NCI-H524 treated with DMSO at 0.1 percent for 48 hours (cell line): Measurements from ENCODE around the gene DISP3.

Source experiments
- DNase-seq: peaks from one replicate; lab custom pipeline; 2025; lab: John Stamatoyannopoulos, UW

The DISP3 gene

DNA sequence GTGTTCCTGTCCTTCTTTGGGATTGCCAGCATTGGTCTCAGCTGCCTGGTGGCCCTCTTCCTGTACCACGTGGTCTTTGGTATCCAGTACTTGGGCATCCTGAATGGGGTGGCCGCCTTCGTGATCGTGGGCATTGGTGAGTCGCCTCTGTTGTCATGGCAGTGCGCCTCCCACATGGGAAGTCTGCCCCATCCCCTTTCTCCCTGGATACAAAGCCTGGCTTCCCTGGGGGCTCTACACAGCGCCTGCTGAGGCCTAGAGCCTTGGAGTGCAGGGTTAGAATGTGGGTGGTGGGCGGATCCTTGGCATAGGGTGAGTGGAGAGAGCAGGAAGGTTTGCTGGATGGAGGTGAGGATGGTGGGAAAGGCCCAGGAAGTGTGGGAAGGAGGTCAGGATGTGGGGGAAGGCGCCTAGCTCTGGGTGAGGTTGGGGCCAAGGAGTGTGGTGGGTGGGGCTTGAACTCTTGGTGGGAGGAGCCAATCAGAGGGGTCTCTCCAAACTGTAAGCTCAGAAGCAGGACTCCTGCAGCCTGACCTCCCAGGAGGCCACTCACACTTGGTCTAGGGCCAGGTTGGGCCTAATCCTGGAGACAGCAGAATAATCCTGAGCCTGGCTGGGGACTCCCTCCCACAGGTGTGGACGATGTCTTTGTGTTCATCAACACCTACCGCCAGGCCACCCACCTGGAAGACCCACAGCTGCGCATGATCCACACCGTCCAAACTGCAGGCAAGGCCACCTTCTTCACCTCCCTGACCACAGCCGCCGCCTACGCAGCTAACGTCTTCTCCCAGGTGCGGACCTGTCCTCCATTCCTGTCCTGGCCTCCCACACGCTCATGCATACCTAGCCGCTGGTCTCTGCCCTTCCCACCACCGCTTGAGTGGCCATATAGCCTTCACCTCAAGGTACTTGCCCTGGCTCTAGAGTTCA lies 36.7 kb downstream of the DISP3 start:
- DNase-seq = no peak

DNA sequence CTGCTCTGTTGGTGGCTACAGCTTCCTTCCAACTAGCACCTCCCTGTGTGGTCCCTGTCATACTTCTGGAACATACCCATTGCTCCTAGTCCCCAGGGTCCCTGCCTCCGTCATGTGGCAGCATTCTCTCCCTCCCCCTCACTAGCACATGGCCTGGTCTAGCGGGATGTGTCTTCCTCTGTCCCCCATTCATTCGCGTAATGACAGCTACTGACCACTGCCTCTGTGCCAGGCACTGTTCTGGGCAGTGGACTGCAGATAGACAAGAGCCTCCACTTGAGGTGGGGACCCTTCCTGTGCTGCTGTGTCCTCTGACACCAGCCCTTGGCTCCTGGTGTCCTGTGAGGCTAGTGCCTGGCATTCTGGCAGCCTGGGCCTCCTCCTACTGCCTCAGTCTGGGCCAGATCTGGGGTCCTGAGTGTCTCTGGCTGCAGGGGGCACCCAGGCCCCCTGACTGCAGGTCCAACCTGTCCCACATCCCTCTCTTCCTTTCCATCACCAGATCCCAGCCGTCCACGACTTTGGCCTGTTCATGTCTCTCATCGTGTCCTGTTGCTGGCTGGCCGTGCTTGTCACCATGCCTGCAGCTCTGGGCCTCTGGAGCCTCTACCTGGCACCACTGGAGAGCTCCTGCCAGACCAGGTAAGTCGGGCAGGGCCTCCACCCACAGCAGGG lies 38.1 kb downstream of the DISP3 start:
- DNase-seq = no peak

DNA sequence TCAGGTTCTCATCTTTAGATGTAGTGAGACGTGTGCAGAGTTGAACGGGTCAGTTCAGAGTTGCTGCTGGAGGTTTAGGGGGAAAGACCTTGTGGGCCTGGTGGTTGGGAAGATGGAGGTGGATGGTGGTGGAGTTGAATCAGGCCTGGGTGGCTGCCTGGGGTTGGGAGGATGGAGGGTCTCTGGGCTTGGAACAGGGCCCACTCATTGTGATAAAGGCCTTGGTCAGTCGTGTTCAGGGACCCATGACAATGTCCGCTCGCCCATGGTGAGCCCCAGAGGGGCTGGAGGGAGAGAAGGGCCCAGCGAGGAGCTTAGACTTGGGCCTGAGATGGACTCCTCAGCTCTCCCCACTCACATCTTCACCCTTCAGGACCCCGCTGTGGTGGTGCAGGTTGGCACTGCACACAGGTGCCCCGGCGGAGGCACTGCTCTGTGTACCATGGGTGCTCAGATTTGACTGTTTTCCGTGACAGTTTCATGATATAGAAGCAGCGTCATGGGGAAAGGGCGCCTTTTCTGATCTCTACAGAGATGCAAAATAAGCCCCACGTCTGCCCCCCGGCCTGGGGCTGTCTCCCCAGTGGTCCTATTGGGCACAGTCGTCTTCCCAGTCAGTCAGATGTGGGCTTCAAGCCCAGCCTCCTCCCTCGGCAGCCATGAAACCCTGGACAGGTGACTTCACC lies 39.2 kb downstream of the DISP3 start:
- DNase-seq = no peak

DNA sequence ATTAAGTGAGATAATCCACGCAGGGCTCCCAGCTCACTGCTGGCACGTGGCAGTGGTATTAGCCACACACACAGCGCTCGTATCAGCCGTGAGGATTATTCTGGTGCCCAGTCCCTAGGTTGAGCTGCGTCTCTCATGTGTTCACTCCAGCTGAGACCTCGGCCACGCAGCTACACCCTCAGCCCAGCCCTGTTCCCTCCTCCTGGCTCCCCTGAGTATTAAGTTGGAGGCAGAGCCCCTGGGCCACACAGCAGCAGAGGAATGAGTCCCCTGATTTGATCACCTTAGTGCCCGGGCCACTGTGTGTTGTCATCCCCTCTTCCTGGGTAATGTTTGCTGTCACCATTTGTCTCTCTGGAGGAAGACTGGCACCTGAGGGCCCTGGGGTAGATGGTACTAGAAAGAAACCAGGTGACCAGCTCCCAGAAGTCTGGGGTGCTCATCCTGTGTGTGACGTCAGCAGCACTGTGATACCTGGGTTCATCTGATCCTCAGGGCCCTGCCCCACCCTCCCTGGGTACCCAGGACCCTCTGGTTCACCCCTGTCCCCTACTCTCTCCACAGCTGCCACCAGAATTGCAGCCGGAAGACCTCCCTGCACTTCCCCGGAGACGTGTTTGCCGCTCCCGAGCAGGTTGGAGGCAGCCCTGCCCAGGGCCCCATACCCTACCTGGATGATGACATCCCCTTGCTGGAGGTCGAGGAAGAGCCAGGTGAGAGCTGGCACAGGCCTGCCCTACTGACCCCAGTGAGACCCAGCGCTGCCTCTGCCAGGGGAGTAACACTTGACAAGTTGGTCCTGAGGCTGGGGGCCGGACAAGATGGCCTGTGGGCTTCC lies 40.1 kb downstream of the DISP3 start:
- no peak for DNase-seq

DNA sequence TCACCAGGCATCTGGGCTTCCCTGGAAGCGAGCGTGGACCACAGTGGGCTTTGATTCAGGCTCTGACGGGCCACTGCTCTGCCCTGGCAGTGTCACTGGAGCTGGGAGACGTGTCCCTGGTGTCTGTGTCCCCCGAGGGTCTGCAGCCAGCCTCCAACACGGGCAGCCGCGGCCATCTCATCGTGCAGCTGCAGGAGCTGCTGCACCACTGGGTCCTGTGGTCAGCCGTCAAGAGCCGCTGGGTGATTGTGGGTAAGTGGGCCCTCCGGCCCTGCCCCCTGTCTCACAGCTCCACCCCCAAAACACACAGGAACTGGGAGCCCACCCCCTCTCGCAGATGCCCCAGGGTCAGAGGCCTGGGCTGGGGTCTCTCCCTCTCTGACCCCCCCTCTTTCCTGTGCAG lies 40.7 kb downstream of the DISP3 start:
- DNase-seq = no peak

DNA sequence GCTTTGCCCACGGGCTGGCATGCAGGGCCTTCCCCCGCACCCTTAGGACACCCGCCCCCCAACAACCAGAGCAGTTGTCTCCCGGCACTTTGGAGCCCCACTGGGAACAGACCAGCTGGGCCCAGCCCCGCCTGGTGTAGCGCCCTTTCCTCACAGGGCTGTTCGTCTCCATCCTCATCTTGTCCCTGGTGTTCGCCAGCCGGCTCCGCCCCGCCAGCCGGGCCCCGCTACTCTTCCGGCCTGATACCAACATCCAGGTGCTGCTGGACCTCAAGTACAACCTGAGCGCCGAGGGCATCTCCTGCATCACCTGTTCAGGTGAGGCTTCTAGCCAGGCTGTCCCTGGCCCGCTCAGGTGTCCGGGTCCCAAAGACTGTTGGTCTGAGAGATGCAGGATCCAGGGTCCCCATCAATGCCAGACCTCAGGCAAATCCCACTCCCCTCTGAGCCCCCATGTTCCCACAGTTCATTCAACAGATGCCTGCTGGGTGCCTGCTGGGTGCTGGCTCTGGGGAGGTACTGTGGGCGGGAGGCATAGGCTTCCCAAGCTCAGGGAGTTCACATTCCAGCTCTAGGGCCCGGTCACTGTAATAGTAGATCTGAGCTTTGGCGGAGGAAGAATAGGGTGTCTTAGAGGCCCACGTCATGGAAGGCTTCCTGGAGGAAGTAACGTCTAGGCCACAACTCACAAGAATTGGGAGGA lies 41.7 kb downstream of the DISP3 start:
- DNase-seq = no peak

DNA sequence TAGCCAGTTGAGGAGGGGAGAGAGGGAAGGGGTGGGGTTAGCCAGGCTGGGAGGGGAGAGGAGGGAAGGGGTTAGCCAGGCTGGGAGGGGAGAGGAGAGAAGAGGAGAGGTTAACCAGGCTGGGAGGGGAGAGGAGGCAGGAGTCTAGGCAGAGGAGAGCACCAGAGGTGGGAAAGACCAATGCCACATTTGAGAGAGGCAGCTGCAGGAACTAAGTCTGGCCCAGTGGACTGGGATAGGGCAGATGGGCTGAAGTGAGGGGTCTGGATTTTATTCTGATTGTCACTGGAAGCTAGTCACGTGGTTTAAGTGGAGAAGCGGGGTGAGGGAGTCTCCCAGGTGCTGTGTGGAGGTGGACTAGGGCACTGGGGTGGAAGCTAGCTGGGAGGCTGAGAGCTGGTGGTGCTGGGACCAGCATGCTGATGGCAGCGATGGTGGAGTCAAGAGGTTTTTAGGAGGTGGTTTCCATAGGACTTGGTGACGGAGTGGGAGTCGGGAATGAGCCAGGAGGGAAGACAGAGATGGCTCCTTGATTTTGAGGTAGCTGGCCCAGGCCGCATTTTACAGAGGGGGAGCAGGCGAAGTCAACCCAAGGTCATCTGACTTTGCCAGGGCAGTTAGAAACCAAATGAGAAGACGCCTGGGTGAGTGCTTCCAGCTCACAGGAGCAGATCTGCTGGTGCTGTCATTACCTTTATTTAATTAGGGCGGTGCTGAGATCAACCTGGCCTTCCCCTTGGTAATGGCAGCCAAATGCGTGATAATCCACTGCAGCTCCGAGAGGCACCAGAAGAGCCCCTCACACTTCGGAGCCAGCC lies 42.8 kb downstream of the DISP3 start:
- no peak for DNase-seq

DNA sequence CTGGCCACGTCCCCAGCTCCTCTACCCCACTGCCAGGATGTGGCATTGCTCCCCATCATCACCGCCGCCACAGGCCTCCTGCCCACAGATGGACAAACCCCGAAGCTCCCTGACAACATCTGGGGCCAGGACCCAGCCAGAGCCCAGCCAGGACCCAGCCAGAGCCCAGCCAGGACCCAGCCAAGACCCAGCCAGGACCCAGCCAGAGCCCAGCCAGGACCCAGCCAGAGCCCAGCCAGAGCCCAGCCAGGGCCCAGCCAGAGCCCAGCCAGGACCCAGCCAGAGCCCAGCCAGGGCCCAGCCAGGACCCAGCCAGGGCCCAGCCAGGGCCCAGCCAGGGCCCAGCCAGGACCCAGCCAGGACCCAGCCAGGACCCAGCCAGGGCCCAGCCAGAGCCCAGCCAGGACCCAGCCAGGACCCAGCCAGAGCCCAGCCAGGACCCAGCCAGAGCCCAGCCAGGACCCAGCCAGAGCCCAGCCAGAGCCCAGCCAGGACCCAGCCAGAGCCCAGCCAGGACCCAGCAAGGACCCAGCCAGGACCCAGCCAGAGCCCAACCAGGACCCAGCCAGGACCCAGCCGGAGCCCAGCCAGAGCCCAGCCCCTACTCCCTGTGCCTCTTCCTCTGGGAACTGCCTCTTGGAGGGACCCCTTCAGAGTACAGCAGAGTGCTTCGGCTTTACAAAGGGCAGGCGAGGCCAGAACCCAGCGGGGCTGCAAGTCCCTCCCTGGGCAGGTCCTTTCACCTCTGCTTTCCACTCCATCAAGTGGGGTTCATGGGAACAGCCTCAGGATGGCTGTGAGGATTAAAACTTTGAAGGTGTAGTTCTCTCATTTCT lies 43.7 kb downstream of the DISP3 start:
- no peak for DNase-seq

DNA sequence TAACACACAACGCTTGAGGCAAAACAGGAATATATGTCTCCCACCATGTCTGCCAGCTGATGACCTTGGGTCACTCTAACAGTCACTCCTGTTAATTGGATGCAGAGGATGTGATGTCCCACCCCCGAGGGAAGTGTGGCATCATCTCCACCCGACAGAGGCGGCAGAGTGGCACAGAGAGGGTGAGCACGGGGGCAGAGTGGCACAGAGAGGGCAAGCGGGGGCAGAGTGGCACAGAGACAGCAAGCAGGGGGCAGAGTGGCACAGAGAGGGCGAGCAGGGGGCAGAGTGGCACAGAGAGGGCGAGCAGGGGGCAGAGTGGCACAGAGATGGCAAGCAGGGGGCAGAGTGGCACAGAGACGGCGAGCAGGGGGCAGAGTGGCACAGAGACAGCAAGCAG lies 44.3 kb downstream of the DISP3 start:
- DNase-seq = no peak

DNA sequence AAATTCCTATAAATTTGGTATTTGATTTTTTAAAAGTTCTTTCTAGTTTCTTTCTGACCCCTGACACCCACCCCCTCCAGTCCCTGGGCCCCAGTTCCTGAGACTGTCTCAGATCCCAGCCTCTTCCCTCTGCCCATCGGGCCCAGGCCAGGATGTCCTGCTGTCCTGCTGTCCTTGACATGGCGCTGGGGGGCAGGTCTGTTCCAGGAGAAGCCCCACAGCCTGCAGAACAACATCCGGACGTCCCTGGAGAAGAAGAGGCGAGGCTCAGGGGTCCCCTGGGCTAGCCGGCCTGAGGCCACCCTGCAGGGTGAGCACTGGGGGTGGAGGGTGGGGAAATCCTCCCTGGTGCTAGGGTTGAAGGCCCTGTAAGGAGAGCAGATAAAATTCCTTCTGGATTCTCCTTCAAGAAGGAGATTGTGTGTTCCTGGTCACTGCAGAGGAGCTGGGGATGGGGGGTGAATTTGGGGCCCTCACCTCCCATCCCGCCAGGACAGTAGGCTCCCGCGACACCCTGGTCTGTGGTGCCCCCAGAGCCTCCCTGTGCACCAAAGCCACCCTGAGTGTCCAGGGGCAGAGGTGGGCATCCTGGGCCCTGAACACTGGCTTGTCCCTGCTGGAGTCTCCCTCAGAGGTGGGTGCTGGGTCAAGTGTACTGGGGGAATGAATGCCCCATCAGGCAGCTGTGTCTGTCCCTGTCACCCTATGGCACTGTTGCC lies 45.0 kb downstream of the DISP3 start:
- no peak for DNase-seq

DNA sequence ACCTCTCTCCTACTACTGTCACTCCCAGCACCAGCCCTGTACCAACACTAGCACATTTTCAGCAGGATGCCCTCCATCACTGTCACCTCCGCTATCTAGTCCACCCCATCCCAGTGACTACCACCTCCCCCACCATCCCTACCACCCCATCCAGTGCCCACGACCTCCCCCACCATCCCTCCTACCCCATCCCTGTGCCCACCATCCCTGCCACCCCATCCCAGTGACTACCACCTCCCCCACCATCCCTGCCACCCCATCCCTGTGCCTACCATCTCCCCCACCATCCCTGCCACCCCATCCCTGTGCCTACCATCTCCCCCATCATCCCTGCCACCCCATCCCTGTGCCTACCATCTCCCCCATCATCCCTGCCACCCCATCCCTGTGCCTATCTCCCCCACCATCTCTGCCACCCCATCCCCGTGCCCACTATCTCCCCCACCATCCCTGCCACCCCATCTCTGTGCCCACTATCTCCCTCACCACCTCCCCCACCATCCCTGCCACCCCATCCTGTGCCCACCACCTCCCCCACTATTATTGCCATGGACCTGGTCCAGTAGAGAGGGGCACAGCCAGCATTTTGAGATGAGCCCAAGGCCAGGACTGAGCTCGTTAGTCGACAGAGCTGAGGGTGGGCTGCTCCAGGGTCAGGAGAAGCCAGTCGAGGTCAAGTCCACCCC lies 45.7 kb downstream of the DISP3 start:
- no peak for DNase-seq

DNA sequence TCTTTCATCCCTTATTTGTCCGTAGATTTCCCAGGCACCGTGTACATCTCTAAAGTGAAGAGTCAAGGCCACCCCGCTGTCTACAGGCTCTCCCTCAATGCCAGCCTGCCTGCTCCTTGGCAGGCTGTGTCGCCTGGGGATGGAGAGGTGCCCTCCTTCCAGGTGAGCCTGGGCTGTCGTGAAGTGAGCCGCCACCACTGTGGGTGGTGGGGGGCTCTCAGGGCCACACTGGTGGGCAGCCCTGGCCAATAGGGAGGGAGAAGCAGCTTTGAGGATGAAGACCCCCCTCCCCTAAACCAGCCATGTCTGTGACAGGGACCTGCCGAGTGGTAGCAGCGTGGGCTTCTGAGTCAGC lies 46.2 kb downstream of the DISP3 start:
- no peak for DNase-seq

DNA sequence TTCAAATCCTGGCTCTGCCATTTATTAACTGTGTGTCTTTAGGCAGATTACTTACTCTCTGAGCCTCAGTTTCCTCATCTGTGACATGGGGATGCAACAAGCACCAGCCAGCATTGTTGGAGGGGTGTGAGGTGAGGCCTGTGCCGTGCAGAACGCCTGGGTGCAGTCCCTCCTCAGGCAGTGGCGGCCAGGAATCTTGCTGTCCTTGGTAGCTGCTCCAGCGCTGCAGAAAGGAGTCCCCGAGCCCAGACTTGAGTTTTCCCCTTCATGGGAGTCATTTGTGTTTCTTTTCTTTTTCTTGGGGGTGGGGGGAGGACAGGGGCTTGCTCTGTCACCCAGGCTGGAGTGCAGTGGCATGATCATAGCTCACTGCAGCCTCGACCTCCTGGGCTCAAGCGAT lies 46.6 kb downstream of the DISP3 start:
- no peak for DNase-seq

DNA sequence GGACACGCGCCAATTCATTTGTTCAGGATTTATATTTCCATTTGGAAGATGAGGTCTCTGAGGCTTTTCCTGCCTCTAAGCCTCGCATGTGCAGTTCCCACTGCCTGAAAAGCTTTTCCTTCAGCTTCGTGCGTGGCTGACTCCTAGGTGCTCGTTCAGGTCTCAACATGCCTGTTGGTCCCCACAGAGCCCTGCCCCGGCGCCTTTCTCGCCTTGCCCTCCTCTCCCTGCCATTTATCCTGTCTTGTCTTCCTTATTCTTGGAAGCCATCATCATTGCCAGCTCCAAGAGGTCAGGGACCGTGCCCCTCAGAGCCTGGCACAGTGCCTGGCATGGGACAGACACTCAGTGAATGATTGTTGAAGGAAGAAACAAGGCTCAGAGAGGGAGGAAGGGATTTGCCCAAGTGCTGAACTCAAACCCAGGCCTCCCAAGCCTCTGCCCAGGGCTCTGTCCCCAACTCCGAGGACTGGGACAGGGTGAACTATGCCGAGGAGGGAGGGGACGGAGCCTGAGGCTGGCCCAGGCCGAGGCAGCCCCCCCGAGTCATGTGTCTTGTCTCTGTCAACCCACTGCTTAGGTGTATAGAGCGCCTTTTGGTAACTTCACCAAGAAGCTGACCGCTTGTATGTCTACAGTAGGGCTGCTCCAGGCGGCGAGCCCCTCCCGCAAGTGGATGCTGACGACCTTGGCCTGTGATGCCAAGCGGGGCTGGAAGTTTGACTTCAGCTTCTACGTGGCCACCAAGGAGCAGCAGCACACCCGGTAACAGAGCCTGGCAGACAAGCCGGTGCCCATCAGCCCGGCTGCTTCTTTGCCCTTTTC lies 47.3 kb downstream of the DISP3 start:
- DNase-seq = no peak

DNA sequence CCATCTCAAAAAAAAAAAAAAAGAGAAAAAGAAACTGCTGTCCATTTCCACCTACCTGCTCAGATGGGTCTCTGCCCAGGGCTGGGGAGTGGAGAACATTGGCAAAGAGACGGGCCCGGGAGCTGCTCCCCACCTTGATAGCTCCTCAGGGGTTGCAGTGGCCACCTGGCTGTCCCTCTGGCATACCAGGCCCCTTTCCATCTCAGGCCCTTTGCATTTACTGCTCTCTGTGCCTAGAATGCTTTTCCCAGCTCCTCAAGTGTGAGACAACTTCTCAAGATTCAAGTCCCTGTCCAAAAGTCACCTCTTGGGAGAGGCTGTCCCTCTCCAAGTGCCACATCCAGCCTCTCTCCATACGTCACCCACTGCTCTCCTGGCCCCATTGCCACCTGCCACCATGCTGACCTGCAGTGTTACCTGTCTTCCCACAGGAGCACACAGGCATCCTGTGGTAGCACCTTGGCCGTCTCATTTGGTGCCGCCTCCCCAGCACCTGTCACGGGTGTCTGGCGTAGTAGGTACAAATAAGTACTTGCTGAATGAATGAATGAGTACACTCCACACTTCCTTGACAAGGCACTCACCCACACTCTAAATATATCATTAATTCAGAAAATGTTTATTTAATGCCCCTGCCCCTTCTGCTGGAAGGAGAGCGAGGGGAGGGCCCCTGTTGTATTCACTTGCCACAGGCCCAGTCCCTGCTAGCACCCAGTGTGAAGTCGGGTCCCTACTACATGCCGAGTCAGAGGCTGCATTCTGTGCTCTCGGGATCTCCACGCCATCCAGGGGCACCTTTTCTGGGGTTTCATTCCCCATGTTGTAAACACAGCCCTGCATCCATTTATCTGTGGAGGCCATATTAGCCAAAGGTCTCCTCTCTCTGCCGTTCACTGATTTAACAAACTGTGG lies 48.8 kb downstream of the DISP3 start:
- no peak for DNase-seq

DNA sequence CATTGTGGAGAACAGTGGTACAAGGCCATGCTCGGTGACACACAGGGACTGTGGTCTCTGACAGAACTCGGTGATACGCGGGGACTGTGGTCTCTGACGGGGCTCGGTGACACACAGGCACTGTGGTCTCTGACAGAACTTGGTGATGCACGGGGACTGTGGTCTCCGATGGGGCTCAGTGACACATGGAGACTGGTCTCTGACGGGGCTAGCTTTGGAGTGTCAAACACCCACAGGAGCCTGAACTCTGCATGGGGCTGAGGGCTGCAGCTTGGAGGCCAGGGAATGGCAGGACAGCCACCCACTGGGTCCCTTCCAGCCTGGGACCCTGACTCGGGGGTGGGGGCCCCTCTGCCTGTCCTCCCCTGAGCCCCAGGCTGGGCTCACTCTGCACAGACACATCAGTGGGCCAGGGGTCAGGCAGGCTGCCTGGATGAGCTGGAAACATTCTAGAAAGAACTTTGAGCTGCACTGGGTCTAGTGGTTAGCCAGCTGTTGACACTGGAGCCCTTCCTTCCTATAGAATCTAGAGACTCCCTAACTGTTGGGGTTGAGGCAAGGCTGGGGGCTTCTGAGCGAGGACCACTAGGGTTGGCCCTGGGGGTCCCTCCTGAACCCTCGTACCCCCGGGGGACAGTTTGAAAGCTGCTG lies 49.8 kb downstream of the DISP3 start:
- no peak for DNase-seq
